Activated CD8-positive, alpha-beta T cell treated with anti-CD3 and anti-CD28 coated beads for 36 hours (primary cell): ENCODE data around the gene RUNDC1. TPM values are rescaled to one million over a fixed set of nuclear protein-coding genes. Genes with fewer than 3 reads are reported as not detected.

ENCODE experiments used
- ATAC-seq: fragments of 200-7000 bp; cut with Tn5 transposase; one replicate; pipeline ENCODE4 v1.10.0; 2021; ENCODE audit warnings: mild to moderate bottlenecking, moderate library complexity
- CTCF ChIA-PET: fragments of 350-600 bp; sonication (Branson Sonifier 250); formaldehyde crosslinking; loops from one replicate; lab custom pipeline; 2021; ENCODE audit warnings: antibody characterized with exemption; lab: Charles Lee
- POLR2A ChIA-PET: fragments of 350-600 bp; sonication (Branson Sonifier 250); formaldehyde crosslinking; loops from one replicate; lab custom pipeline; 2021; ENCODE audit warnings: antibody characterized with exemption; lab: Charles Lee
- DNase-seq: peaks from one replicate; pipeline ENCODE4 v3.0.0-alpha.2; 2020
- H3K27ac Mint-ChIP-seq: one replicate; pipeline ENCODE4 v1.8.0; 2021; ENCODE audit warnings: mild to moderate bottlenecking, mixed read lengths
- H3K27me3 Mint-ChIP-seq: one replicate; pipeline ENCODE4 v1.8.0; 2021; ENCODE audit warnings: mixed read lengths
- H3K36me3 Mint-ChIP-seq: one replicate; pipeline ENCODE4 v1.8.0; 2021; ENCODE audit warnings: low read depth, mixed read lengths
- H3K4me1 Mint-ChIP-seq: one replicate; pipeline ENCODE4 v1.8.0; 2021; ENCODE audit warnings: low read depth, mixed read lengths
- H3K4me3 Mint-ChIP-seq: one replicate; pipeline ENCODE4 v1.8.0; 2021; ENCODE audit warnings: mild to moderate bottlenecking, moderate library complexity, mixed read lengths
- H3K9me3 Mint-ChIP-seq: one replicate; pipeline ENCODE4 v1.8.0; 2021; ENCODE audit warnings: mixed read lengths
- CTCF ChIP-seq: fragments of 200-600 bp; IDR thresholded peaks from one replicate; pipeline ENCODE4 v1.8.0; 2022; ENCODE audit warnings: antibody characterized with exemption, mild to moderate bottlenecking
- intact Hi-C: fragments of 100-400 bp; cut with micrococcal nuclease; formaldehyde crosslinking; loops from one replicate; pipeline ENCODE4 v1.10.0; 2022
- total RNA-seq, 2 experiments: library from RNA; stranded (reverse); gene quantifications; one replicate each; pipeline ENCODE4 v1.2.3, GENCODE V29; 2021

The RUNDC1 gene
- total RNA-seq, 2 experiments from 2014 or later: 16.1 to 17.0 TPM

GRCh38 chr17:43016216-43016615, 35.9 kb downstream of the RUNDC1 start:
- TF ChIP-seq CTCF: no peak
- no peak for ATAC-seq
- ChIA-PET POLR2A (interaction anchor here (1.0 to 6.4 kb wide), 3 partner anchors 14 to 299 kb away, joined by 3 to 36 read pairs (median 13); partner anchors contain the start of gene RPL27), CTCF (no interaction called here)
- Mint-ChIP-seq H3K9me3 (no peaks in the 10 kb centered on the region), H3K36me3 (no peaks in the 10 kb centered on the region), H3K4me3 (no peak overlapping the region), H3K27ac (no peak overlapping the region), H3K4me1 (peaks cover 27% of the 10 kb centered on the region), H3K27me3 (no peaks in the 10 kb centered on the region)
- DNase-seq: no peak
- intact Hi-C loops: loop anchor here (10.0 kb wide), 1 partner anchor 199 kb away; the partner anchor contains the start of gene TMEM106A

GRCh38 chr17:43018008-43018853, 37.9 kb downstream of the RUNDC1 start:
- Mint-ChIP-seq H3K9me3 (no peaks in the 10 kb centered on the region), H3K4me1 (peaks cover 31% of the 10 kb centered on the region), H3K27me3 (no peaks in the 10 kb centered on the region), H3K4me3 (no peak overlapping the region), H3K27ac (no peak overlapping the region), H3K36me3 (no peaks in the 10 kb centered on the region)
- intact Hi-C loops: loop anchor here (10.0 kb wide), 1 partner anchor 197 kb away; the partner anchor contains the start of gene TMEM106A
- no peak for TF ChIP-seq CTCF
- ChIA-PET CTCF (no interaction called here), POLR2A (interaction anchor here (1.0 to 3.1 kb wide), 3 partner anchors 8 to 19 kb away, joined by 3 to 13 read pairs (median 7); partner anchors contain the start of genes IFI35 and RPL27)
- ATAC-seq: peak; percentile 15
- no peak for DNase-seq

GRCh38 chr17:43018932-43019331, 38.6 kb downstream of the RUNDC1 start:
- no peak for TF ChIP-seq CTCF
- no peak for DNase-seq
- ChIA-PET POLR2A (interaction anchor here (0.7 to 3.1 kb wide), 5 partner anchors 9 to 703 kb away, joined by 3 to 13 read pairs (median 4); partner anchors contain the start of genes IFI35 and RPL27), CTCF (no interaction called here)
- H3K27ac Mint-ChIP-seq: no peak overlapping the region
- H3K36me3 Mint-ChIP-seq: no peaks in the 10 kb centered on the region
- H3K4me1 Mint-ChIP-seq: peaks cover 31% of the 10 kb centered on the region
- intact Hi-C loops: loop anchor here (10.0 kb wide), 1 partner anchor 196 kb away; the partner anchor contains the start of gene TMEM106A
- no peak for ATAC-seq
- H3K9me3 Mint-ChIP-seq: no peaks in the 10 kb centered on the region
- H3K4me3 Mint-ChIP-seq: no peak overlapping the region
- H3K27me3 Mint-ChIP-seq: no peaks in the 10 kb centered on the region

GRCh38 chr17:43019418-43019817, 39.1 kb downstream of the RUNDC1 start:
- intact Hi-C loops: loop anchor here (10.0 kb wide), 1 partner anchor 195 kb away; the partner anchor contains the start of gene TMEM106A
- no peak overlapping the region for H3K4me3 Mint-ChIP-seq
- no peak for ATAC-seq

More at GRCh38 chr17:43019418-43019817, 39.1 kb downstream of the RUNDC1 start:
- Mint-ChIP-seq H3K9me3 (no peaks in the 10 kb centered on the region), H3K36me3 (no peaks in the 10 kb centered on the region), H3K27ac (no peak overlapping the region), H3K4me1 (peaks cover 34% of the 10 kb centered on the region), H3K27me3 (no peaks in the 10 kb centered on the region)
- POLR2A ChIA-PET: interaction anchor here (0.7 to 3.7 kb wide), 5 partner anchors 9 to 702 kb away, joined by 3 to 23 read pairs (median 4); partner anchors contain the start of genes IFI35 and RPL27
- CTCF ChIA-PET: no interaction called here
- no peak for TF ChIP-seq CTCF
- DNase-seq: no peak
